ENCODE results near the gene SCRN2. TPM values are rescaled to one million over a fixed set of nuclear protein-coding genes. Genes with fewer than 3 reads are reported as not detected.

The SCRN2 gene
- total RNA-seq, 1 donor from 2014 or later = 59.0 TPM

DNA sequence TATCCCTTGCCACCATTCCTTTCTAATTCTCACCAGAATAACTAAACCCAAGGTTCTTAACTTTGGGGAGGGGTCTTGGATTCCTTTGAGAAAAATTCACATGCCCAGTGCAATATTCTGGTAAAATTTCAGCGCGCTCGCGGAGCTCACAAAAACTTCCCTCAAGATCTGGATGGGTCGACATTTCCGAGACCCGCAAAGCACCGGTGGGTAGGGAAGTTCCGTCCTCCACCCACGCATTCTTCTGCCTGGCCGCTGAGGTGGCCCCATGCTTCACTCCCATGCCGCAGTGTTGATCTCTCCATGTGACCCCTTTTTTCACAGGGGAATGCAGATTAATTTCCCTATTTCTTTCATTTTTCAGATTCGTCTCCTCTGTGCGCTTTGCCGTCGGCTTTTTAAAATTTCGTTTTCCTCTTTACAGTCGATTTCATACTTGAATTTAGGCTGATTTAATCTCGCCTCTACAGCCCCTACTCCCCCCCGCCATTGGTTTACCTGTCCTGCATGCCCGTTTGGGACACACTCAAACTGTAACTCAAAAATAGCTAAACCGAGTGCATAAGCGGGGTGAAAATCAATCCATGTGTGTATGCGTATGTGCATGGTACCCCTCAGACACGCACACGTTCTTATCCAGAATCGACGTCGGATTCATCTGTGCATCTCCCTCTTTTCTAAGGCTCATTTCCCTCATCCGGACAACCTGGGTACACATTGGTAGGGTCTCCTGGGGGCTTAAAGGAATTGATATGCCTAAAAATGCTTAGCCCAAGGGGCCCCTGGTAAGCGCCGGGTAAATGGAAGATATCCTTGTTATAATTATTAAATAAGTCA lies 11.3 kb upstream of the SCRN2 start:
- peaks cover 12% of the 10 kb centered on the region for H3K4me1 Mint-ChIP-seq (ENCODE audit: low read depth)
- no peaks in the 10 kb centered on the region for H3K9me3 Mint-ChIP-seq (ENCODE audit: low read depth)
- H3K36me3 Mint-ChIP-seq (ENCODE audit: insufficient read depth) = no peaks in the 10 kb centered on the region
- H3K27ac Mint-ChIP-seq = peak overlapping the region; percentile 12
- TF ChIP-seq CTCF (IDR thresholded peaks at IDR 0.05; ENCODE audit: unreplicated experiment) = no peak
- peak overlapping the region; percentile 41 for H3K4me3 Mint-ChIP-seq (ENCODE audit: low read depth)
- H3K27me3 Mint-ChIP-seq = peaks cover 87% of the 10 kb centered on the region
- no peak for DNase-seq (ENCODE audit: low spot score, unreplicated experiment)

DNA sequence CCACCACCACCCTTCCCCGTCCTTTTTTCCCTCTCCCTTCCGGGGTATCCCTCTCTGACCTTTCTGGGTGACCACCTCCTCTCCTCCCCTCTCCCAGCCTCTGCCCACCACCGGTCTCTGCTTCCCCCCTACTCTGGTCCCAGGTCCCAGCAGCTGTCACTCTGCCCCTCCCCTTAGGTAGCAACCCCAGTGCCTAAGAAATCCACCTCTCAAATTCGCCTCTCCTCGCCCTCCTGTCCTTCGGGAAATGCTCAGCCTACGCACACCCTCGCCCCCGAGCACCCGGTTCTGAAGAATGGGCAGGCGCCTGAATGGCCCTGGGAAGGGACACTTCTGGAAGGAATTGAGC lies 10.7 kb upstream of the SCRN2 start:
- Mint-ChIP-seq H3K36me3 (ENCODE audit: insufficient read depth) (no peaks in the 10 kb centered on the region), H3K4me3 (ENCODE audit: low read depth) (peak overlapping the region; percentile 41), H3K27ac (no peak overlapping the region), H3K27me3 (peaks cover 89% of the 10 kb centered on the region), H3K9me3 (ENCODE audit: low read depth) (no peaks in the 10 kb centered on the region), H3K4me1 (ENCODE audit: low read depth) (peaks cover 12% of the 10 kb centered on the region)
- no peak for DNase-seq (ENCODE audit: low spot score, unreplicated experiment)
- no peak for TF ChIP-seq CTCF (IDR thresholded peaks at IDR 0.05; ENCODE audit: unreplicated experiment)

GRCh38 chr17:47850692-47851573 lies 9.9 kb upstream of the SCRN2 start, which contains the start of gene SP6:
SP6 (minus strand) TSS chr17:47851163; CDS start chr17:47848429, 2,734 bp downstream.
- peak; percentile 37 for TF ChIP-seq CTCF (IDR thresholded peaks at IDR 0.05; ENCODE audit: unreplicated experiment)
- peak; percentile 76 for DNase-seq (ENCODE audit: low spot score, unreplicated experiment)
- Mint-ChIP-seq H3K27me3 (peaks cover 89% of the 10 kb centered on the region), H3K4me3 (ENCODE audit: low read depth) (peak within 1 kb of the TSS; percentile 64), H3K9me3 (ENCODE audit: low read depth) (no peaks in the 10 kb centered on the region), H3K27ac (no peak within 1 kb of the TSS), H3K36me3 (ENCODE audit: insufficient read depth) (no peaks in the 10 kb centered on the region), H3K4me1 (ENCODE audit: low read depth) (peaks cover 12% of the 10 kb centered on the region)

DNA sequence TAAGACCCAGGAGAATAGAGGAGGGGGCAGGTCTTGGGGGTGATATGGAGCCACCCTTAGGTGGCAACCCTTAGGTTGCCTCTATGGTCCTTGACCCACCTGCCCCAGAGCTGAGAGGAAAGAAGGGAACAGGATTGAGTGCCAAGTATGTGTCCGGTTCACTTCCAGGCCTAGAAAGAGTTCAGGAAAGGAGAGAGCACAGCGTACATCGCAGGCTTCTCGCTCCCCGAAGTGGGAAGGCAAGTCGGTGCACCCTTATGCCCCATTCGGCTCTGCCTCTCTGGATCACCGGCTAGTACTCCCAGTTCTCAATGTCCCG lies 9.3 kb upstream of the SCRN2 start:
- Mint-ChIP-seq H3K27ac (no peak overlapping the region), H3K9me3 (ENCODE audit: low read depth) (no peaks in the 10 kb centered on the region), H3K36me3 (ENCODE audit: insufficient read depth) (no peaks in the 10 kb centered on the region), H3K27me3 (peaks cover 88% of the 10 kb centered on the region), H3K4me1 (ENCODE audit: low read depth) (peaks cover 12% of the 10 kb centered on the region), H3K4me3 (ENCODE audit: low read depth) (peak overlapping the region; percentile 64)
- DNase-seq (ENCODE audit: low spot score, unreplicated experiment) = no peak
- no peak for TF ChIP-seq CTCF (IDR thresholded peaks at IDR 0.05; ENCODE audit: unreplicated experiment)

GRCh38 chr17:47848198-47848513 lies 7.1 kb upstream of the SCRN2 start:
- Mint-ChIP-seq H3K27ac (no peak overlapping the region), H3K4me1 (ENCODE audit: low read depth) (peaks cover 13% of the 10 kb centered on the region), H3K27me3 (peaks cover 74% of the 10 kb centered on the region), H3K36me3 (ENCODE audit: insufficient read depth) (no peaks in the 10 kb centered on the region), H3K4me3 (ENCODE audit: low read depth) (peak overlapping the region; percentile 29), H3K9me3 (ENCODE audit: low read depth) (no peaks in the 10 kb centered on the region)
- DNase-seq (ENCODE audit: low spot score, unreplicated experiment) = no peak
- no peak for TF ChIP-seq CTCF (IDR thresholded peaks at IDR 0.05; ENCODE audit: unreplicated experiment)
